Esophagus muscularis mucosa (tissue), 4 donors: Measurements from ENCODE around the gene NUP93. TPM values are rescaled to one million over a fixed set of nuclear protein-coding genes. Genes with fewer than 3 reads are reported as not detected.

Experiments
- DNase-seq: peaks from one replicate; pipeline ENCODE4 v3.0.0-alpha.2; 2017; ENCODE audit errors: extremely low spot score
- H3K27ac ChIP-seq, 4 donors: fragments of 200-600 bp; sonication (generic); replicated peaks in 1 of 4; 1 replicate in 3 of 4; 2 replicates in 1 of 4; pipeline ENCODE4 v1.5.1; 2016 to 2019; ENCODE audit warnings: mild to moderate bottlenecking in 1 of 4
- H3K27me3 ChIP-seq, 4 donors: fragments of 200-600 bp; sonication (generic); one replicate each; pipeline versions ENCODE4 v1.5.1 to v1.6.0; 2016 to 2019
- H3K36me3 ChIP-seq, 4 donors: fragments of 200-600 bp; sonication (generic); one replicate each; pipeline ENCODE4 v1.5.1; 2016 to 2019
- H3K4me1 ChIP-seq, 4 donors: fragments of 200-600 bp; sonication (generic); one replicate each; pipeline ENCODE4 v1.5.1; 2016 to 2019
- H3K4me3 ChIP-seq, 4 donors: fragments of 200-600 bp; sonication (generic); 1 replicate in 2 of 4; 2 replicates in 2 of 4; pipeline ENCODE4 v1.5.1; 2016 to 2019; ENCODE audit warnings: mild to moderate bottlenecking in 4 of 4, moderate library complexity in 1 of 4
- H3K9me3 ChIP-seq, 4 donors: fragments of 200-600 bp; sonication (generic); 1 replicate in 3 of 4; 2 replicates in 1 of 4; pipeline ENCODE4 v1.5.1; 2016 to 2019
- CTCF ChIP-seq, 3 experiments: fragments of 200-600 bp in 2 of 3; fragments of 450-650 bp in 1 of 3; sonication (generic) in 2 of 3; IDR thresholded peaks; one replicate each; pipeline ENCODE4 v1.5.1; 2017 to 2019; ENCODE audit warnings: antibody characterized with exemption in 3 of 3, mild to moderate bottlenecking in 2 of 3, moderate library complexity in 1 of 3
- EP300 ChIP-seq: sonication (generic); formaldehyde crosslinking; IDR thresholded peaks from one replicate; pipeline ENCODE4 v1.6.1; 2017; ENCODE audit warnings: antibody characterized with exemption
- POLR2A ChIP-seq: fragments of 450-650 bp; IDR thresholded peaks from one replicate; pipeline ENCODE4 v1.6.1; 2017; ENCODE audit warnings: antibody characterized with exemption, moderate library complexity, mild to moderate bottlenecking, low read depth
- POLR2AphosphoS5 ChIP-seq, 2 donors: sonication (generic); formaldehyde crosslinking; IDR thresholded peaks; one replicate each; pipeline ENCODE4 v1.6.1; 2017; ENCODE audit warnings: antibody characterized with exemption in 2 of 2
- WGBS: methylation state at CpG from one replicate; pipeline ENCODE4 v1.1.5; 2018; 5-methylcytosine and 5-hydroxymethylcytosine counted together
- intact Hi-C: fragments of 100-400 bp; cut with DNase I; formaldehyde crosslinking; loops from one replicate; pipeline ENCODE4 v1.15.1; 2023
- total RNA-seq, 4 donors: library from RNA; depleted of rRNA; stranded (reverse); fragments of >200 nt; gene quantifications; one replicate each; pipeline versions ENCODE4 v1.1.0 to v1.2.1, GENCODE V29; 2016

NUP93 gene
- total RNA-seq, 4 donors from 2014 or later: 34.0 to 47.5 (median 36.5) TPM

DNA sequence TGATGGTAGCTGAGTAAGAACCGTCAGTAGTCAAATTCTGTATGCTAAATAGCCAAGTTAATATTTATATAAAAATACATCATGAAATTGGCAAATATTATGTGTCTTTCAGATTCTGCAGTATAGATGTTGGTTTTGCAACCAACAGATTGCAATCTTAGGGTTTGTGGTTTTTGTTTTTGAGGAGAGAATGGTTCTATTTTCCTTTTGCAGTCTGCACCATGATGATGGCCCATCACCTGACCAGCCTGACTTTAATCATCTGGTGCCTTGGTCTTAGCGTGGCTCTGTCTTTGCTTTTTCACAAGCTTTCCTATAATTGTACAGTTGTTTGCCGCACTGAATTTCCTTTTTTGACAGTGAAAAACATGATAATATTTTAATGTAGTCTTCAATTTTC lies 50.7 kb downstream of the NUP93 start:
- Histone ChIP-seq H3K4me1 (peaks cover 5 to 21% (median 13%) of the 10 kb centered on the region in 4 donors), H3K9me3 (no peaks in the 10 kb centered on the region), H3K36me3 (no peaks in the 10 kb centered on the region), H3K27ac (no peak overlapping the region), H3K4me3 (no peak overlapping the region), H3K27me3 (no peaks in the 10 kb centered on the region)
- WGBS: 89% methylated on average over 3 of the region's 3 CpGs
- TF ChIP-seq POLR2A (no peak), CTCF (IDR thresholded peaks at IDR 0.05) (no peak), POLR2AphosphoS5 (IDR thresholded peaks at IDR 0.05) (no peak), EP300 (no peak)
- intact Hi-C loops: no loop called here
- no peak for DNase-seq

GRCh38 chr16:56781528-56781961 lies 51.6 kb downstream of the NUP93 start:
- Histone ChIP-seq H3K27ac (no peak overlapping the region), H3K4me3 (no peak overlapping the region), H3K36me3 (no peaks in the 10 kb centered on the region), H3K9me3 (no peaks in the 10 kb centered on the region), H3K4me1 (peaks cover 1 to 15% (median 12%) of the 10 kb centered on the region in 4 donors), H3K27me3 (no peaks in the 10 kb centered on the region)
- TF ChIP-seq EP300: no peak
- no peak for DNase-seq
- intact Hi-C loops: no loop called here
- WGBS: 88% methylated on average over 6 of the region's 6 CpGs

GRCh38 chr16:56783344-56783743 lies 53.4 kb downstream of the NUP93 start:
- WGBS: 93% methylated on average over 5 of the region's 5 CpGs
- no peak for TF ChIP-seq POLR2A
- no peak for TF ChIP-seq POLR2AphosphoS5 (IDR thresholded peaks at IDR 0.05)
- no peak for TF ChIP-seq EP300
- no peak for TF ChIP-seq CTCF (IDR thresholded peaks at IDR 0.05)
- Histone ChIP-seq H3K4me3 (no peak overlapping the region), H3K4me1 (peaks cover 0 to 18% (median 9%) of the 10 kb centered on the region in 4 donors), H3K27me3 (no peaks in the 10 kb centered on the region), H3K27ac (no peak overlapping the region), H3K9me3 (no peaks in the 10 kb centered on the region), H3K36me3 (no peaks in the 10 kb centered on the region)
- intact Hi-C loops: no loop called here
- no peak for DNase-seq

- no peak for TF ChIP-seq POLR2AphosphoS5 (IDR thresholded peaks at IDR 0.05)
- no peak for TF ChIP-seq EP300
- TF ChIP-seq CTCF (IDR thresholded peaks at IDR 0.05): no peak
- no peak for TF ChIP-seq POLR2A
- Histone ChIP-seq H3K36me3 (no peaks in the 10 kb centered on the region), H3K27ac (no peak overlapping the region), H3K9me3 (no peaks in the 10 kb centered on the region), H3K27me3 (no peaks in the 10 kb centered on the region), H3K4me3 (no peak overlapping the region), H3K4me1 (peaks cover 0 to 13% (median 7%) of the 10 kb centered on the region in 4 donors)
- 98% methylated on average over 6 of the region's 6 CpGs for WGBS
- DNase-seq: no peak
- intact Hi-C loops: no loop called here
These were observed 55.4 kb downstream of the NUP93 start for GRCh38 chr16:56785317-56785716.

DNA sequence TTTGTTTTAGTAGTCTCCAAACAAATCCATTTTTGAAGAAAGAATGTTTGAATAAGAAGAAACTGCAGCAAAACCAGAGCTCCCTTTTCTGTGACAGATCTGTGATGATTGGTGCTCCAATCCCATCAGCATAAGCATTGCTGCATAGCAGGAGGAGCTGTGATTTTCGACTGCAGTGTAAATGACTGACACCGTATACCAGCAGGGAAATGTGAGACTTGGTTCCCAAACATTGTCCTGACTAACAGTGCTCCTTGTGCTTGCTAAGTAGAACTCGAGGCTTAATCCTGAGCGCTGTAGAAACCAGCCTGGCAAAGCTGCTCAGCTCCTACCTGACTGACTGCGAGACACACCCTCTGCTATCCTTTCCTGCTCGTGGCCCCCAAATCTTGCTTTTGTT lies 57.2 kb downstream of the NUP93 start:
- TF ChIP-seq POLR2AphosphoS5 (IDR thresholded peaks at IDR 0.05) (no peak), CTCF (IDR thresholded peaks at IDR 0.05) (no peak), POLR2A (no peak), EP300 (no peak)
- H3K27me3 ChIP-seq: no peaks in the 10 kb centered on the region
- H3K36me3 ChIP-seq: no peaks in the 10 kb centered on the region
- H3K4me3 ChIP-seq: no peak overlapping the region
- intact Hi-C loops: no loop called here
- no peak overlapping the region for H3K27ac ChIP-seq
- H3K9me3 ChIP-seq: no peaks in the 10 kb centered on the region
- WGBS: 78% methylated on average over 6 of the region's 6 CpGs
- H3K4me1 ChIP-seq: peaks cover 0 to 13% (median 7%) of the 10 kb centered on the region in 4 donors
- no peak for DNase-seq
